PC-3 (cell line): Measurements from ENCODE around the gene PRR15L. TPM values are rescaled to one million over a fixed set of nuclear protein-coding genes. Genes with fewer than 3 reads are reported as not detected.

Experiments
- ATAC-seq: fragments of 200-7000 bp; cut with Tn5 transposase; 2 replicates; pipeline ENCODE4 v1.9.1; 2020; ENCODE audit warnings: mild to moderate bottlenecking, moderate library complexity
- BruUV-seq: library from RNA; stranded (reverse); fragments of 400-500 nt; replicated peaks from 2 replicates; lab custom pipeline; 2021; lab: Mats Ljungman, UMichigan
- CTCF ChIA-PET: fragments of 300-600 bp; sonication (Branson Sonifier 250); formaldehyde crosslinking; loops from one replicate; lab custom pipeline; 2022; ENCODE audit warnings: antibody characterized with exemption; lab: Charles Lee
- POLR2A ChIA-PET: fragments of 300-600 bp; sonication (Branson Sonifier 250); formaldehyde crosslinking; loops from one replicate; lab custom pipeline; 2022; ENCODE audit warnings: antibody characterized with exemption; ENCODE audit not compliant: unreplicated experiment; lab: Charles Lee
- DNase-seq: peaks from one replicate; pipeline ENCODE4 v3.0.0-alpha.2; 2015
- H2AFZ ChIP-seq: fragments of 300-600 bp; sonication (generic); 2 replicates; pipeline ENCODE4 v1.6.0; 2016; ENCODE audit warnings: antibody characterized with exemption, low read length
- H3F3A ChIP-seq: fragments of 300-600 bp; sonication (generic); one replicate; pipeline ENCODE4 v1.6.0; 2017; ENCODE audit warnings: antibody characterized with exemption, low read length, control low read depth, mild to moderate bottlenecking; ENCODE audit not compliant: unreplicated experiment
- H3K27ac ChIP-seq: fragments of 300-600 bp; sonication (generic); 2 replicates; pipeline ENCODE4 v1.5.1; 2016; ENCODE audit warnings: mild to moderate bottlenecking, low read length
- H3K27me3 ChIP-seq: fragments of 300-600 bp; sonication (generic); 2 replicates; pipeline ENCODE4 v1.6.1; 2016; ENCODE audit warnings: low read length, mixed read lengths
- H3K36me3 ChIP-seq: fragments of 300-600 bp; sonication (generic); 2 replicates; pipeline ENCODE4 v1.6.1; 2016; ENCODE audit warnings: low read depth, mixed run types, low read length, mixed read lengths
- H3K4me1 ChIP-seq: fragments of 300-600 bp; sonication (generic); 2 replicates; pipeline ENCODE4 v1.5.1; 2016; ENCODE audit warnings: low read length; ENCODE audit not compliant: insufficient read depth
- H3K4me2 ChIP-seq: fragments of 300-600 bp; sonication (generic); 2 replicates; pipeline ENCODE4 v1.6.0; 2016; ENCODE audit warnings: low read length
- H3K4me3 ChIP-seq: fragments of 300-600 bp; sonication (generic); 2 replicates; pipeline ENCODE4 v1.5.1; 2016; ENCODE audit warnings: mild to moderate bottlenecking, low read length, mixed read lengths
- H3K79me2 ChIP-seq: fragments of 300-600 bp; sonication (generic); 2 replicates; pipeline ENCODE4 v1.6.1; 2017; ENCODE audit warnings: low read length, mixed read lengths
- H3K9ac ChIP-seq: fragments of 300-600 bp; sonication (generic); 2 replicates; pipeline ENCODE4 v1.6.0; 2016; ENCODE audit warnings: mild to moderate bottlenecking, low read length
- H3K9me2 ChIP-seq: fragments of 300-600 bp; sonication (generic); replicated peaks from 2 replicates; pipeline ENCODE4 v1.6.1; 2016; ENCODE audit warnings: mixed run types, low read length, mixed read lengths
- H3K9me3 ChIP-seq: fragments of 300-600 bp; sonication (generic); 2 replicates; pipeline ENCODE4 v1.6.1; 2016; ENCODE audit warnings: low read length, mixed read lengths
- H4K20me1 ChIP-seq: fragments of 300-600 bp; sonication (generic); 2 replicates; pipeline ENCODE4 v1.6.1; 2016; ENCODE audit warnings: low read length, mixed read lengths
- EZH2 ChIP-seq: fragments of 300-600 bp; sonication (generic); IDR thresholded peaks from one replicate; pipeline ENCODE4 v1.6.1; 2017; ENCODE audit warnings: antibody characterized with exemption, mild to moderate bottlenecking, low read length; ENCODE audit not compliant: unreplicated experiment
- EZH2phosphoT487 ChIP-seq: fragments of 300-600 bp; sonication (generic); IDR thresholded peaks from 2 replicates; pipeline ENCODE4 v1.6.1; 2018; ENCODE audit warnings: mild to moderate bottlenecking, antibody characterized with exemption, low read length, borderline replicate concordance
- intact Hi-C: fragments of 100-400 bp; cut with micrococcal nuclease; formaldehyde crosslinking; loops from 2 replicates; pipeline ENCODE4 v1.9.0; 2023
- total RNA-seq: library from RNA; depleted of rRNA; stranded (reverse); fragments of >200 nt; gene quantifications from 2 replicates; pipeline ENCODE4 v1.2.3, GENCODE V29; 2014
- TF ChIP-seq, protein P1 (sequence below): fragments of 300-600 bp; sonication (generic); conservative IDR thresholded peaks from 2 replicates; pipeline ENCODE4 v1.5.1; 2017; ENCODE audit warnings: antibody characterized with exemption, low read depth, mild to moderate bottlenecking, low read length

PRR15L gene
- total RNA-seq, 1 experiment from 2014 or later = 6.0 TPM

DNA sequence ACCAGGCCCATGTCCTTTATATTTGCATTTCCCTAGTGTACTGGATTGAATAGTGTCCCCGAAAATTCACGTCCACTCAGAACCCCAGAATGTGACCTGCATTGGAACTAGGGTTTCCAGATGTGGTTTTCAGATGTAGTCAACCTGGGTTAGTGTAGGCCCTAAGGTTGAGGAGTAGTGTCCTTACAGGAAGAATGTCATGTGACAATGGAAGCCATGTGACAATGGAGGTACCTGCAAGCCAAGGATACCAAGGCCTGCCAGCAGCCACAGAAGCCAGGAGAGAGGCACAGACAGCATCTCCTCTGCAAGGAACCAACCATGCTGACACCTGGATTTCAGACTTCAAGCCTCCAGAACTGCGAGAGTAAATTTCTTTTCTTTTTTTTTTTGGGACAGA, 5.2 kb upstream of the PRR15L start:
- BruUV-seq = no TSS peak

DNA sequence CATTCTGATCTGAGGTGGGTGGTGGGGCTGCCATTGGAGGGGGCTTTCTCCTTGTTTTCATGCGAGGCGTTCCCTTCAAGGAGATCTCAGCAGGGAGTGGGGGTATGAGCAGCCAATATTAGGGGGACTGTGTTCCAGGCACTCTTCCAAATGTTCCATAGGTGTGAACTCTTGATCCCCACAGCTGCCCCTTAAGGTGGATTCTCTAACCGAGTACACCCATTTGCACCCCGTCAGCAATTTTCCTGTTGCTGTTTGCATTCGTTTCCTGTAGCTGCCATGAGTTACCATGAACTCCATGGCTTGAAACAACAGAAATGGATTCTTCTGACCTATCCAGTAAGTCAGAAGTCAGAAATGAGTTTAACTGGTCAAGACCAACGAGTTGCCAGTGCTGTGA, 3.7 kb upstream of the PRR15L start:
- Histone ChIP-seq H3F3A (no peaks in the 10 kb centered on the region), H3K4me3 (no peak overlapping the region), H2AFZ (no peak overlapping the region), H3K9me3 (no peaks in the 10 kb centered on the region), H3K27me3 (no peaks in the 10 kb centered on the region), H3K4me1 (peaks cover 34% of the 10 kb centered on the region), H4K20me1 (no peaks in the 10 kb centered on the region), H3K9ac (no peak overlapping the region), H3K36me3 (no peaks in the 10 kb centered on the region), H3K4me2 (no peak overlapping the region), H3K9me2 (no peaks in the 10 kb centered on the region), H3K27ac (no peak overlapping the region), H3K79me2 (no peaks in the 10 kb centered on the region)
- no TSS peak for BruUV-seq
- CTCF ChIA-PET = no interaction called here
- no peak for TF ChIP-seq EZH2phosphoT487
- no peak for TF ChIP-seq EZH2
- TF ChIP-seq, protein P1, sequence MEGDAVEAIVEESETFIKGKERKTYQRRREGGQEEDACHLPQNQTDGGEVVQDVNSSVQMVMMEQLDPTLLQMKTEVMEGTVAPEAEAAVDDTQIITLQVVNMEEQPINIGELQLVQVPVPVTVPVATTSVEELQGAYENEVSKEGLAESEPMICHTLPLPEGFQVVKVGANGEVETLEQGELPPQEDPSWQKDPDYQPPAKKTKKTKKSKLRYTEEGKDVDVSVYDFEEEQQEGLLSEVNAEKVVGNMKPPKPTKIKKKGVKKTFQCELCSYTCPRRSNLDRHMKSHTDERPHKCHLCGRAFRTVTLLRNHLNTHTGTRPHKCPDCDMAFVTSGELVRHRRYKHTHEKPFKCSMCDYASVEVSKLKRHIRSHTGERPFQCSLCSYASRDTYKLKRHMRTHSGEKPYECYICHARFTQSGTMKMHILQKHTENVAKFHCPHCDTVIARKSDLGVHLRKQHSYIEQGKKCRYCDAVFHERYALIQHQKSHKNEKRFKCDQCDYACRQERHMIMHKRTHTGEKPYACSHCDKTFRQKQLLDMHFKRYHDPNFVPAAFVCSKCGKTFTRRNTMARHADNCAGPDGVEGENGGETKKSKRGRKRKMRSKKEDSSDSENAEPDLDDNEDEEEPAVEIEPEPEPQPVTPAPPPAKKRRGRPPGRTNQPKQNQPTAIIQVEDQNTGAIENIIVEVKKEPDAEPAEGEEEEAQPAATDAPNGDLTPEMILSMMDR = no peak
- intact Hi-C loops = no loop called here
- no peak for ATAC-seq
- DNase-seq = no peak
- POLR2A ChIA-PET = no interaction called here

More for the DNA sequence above, 5.2 kb upstream of the PRR15L start:
- POLR2A ChIA-PET = no interaction called here
- peaks cover 30% of the 10 kb centered on the region for H3K4me1 ChIP-seq
- H3K4me3 ChIP-seq = no peak overlapping the region
- H3K79me2 ChIP-seq = no peaks in the 10 kb centered on the region
- H3F3A ChIP-seq = no peaks in the 10 kb centered on the region
- H3K36me3 ChIP-seq = no peaks in the 10 kb centered on the region
- H3K9me2 ChIP-seq = no peaks in the 10 kb centered on the region
- DNase-seq = no peak
- no peaks in the 10 kb centered on the region for H3K27me3 ChIP-seq
- H4K20me1 ChIP-seq = no peaks in the 10 kb centered on the region
- no peaks in the 10 kb centered on the region for H3K9me3 ChIP-seq
- no peak overlapping the region for H3K27ac ChIP-seq
- no peak overlapping the region for H2AFZ ChIP-seq
- TF ChIP-seq, protein P1 = no peak
- TF ChIP-seq EZH2phosphoT487 (no peak), EZH2 (no peak)
- CTCF ChIA-PET = no interaction called here
- intact Hi-C loops = no loop called here
- ATAC-seq = no peak
- no peak overlapping the region for H3K4me2 ChIP-seq
- H3K9ac ChIP-seq = no peak overlapping the region

DNA sequence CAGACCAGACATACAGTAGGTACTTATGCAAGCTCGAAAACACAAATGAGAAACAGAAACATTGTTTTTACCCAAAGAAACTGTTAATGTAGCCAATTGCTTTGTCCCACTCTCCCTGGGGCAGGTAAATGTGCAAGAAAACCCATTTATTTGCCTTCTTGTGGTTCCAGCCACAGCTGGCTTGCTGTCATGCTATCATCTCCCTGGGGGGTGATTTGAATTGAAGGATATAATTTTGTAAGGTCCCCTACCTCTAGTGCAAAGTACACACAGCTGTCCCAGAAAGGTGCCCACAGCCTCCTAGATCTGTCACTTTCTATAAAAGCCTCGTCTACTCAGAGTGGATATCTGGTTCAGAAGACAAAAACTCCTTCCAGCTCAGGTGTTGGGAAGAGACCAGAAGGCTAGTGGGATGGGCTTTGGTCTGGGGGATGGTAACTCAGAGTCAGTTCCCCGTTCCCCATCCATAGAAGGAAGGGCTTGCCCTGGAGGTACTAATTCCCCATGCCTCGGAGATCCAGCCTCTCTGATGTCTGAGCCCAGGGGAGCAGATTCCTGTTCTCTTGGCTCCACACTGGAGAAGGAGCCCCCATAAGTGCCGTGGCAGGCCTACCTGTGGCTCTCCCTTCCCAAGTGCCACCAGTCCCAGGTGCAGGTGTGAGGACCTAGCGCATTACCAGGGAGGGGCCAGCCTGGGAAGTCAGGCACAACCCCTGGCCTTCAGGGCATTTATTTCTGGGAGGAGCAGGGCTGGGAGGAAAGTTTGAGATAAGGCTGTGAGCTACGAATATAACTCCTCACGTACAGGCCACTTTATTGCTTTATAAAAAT, 2.4 kb upstream of the PRR15L start:
- no TSS peak for BruUV-seq
- POLR2A ChIA-PET = no interaction called here
- no peak for ATAC-seq

More for the DNA sequence above, 2.4 kb upstream of the PRR15L start:
- Histone ChIP-seq H2AFZ (no peak overlapping the region), H3K27me3 (no peaks in the 10 kb centered on the region), H3K27ac (no peak overlapping the region), H3K9me3 (no peaks in the 10 kb centered on the region), H3K4me1 (peaks cover 30% of the 10 kb centered on the region), H3K36me3 (no peaks in the 10 kb centered on the region), H3K4me3 (no peak overlapping the region), H3K4me2 (no peak overlapping the region), H3F3A (no peaks in the 10 kb centered on the region), H3K9me2 (no peaks in the 10 kb centered on the region), H4K20me1 (no peaks in the 10 kb centered on the region), H3K9ac (no peak overlapping the region), H3K79me2 (no peaks in the 10 kb centered on the region)
- intact Hi-C loops = no loop called here
- CTCF ChIA-PET = no interaction called here
- TF ChIP-seq EZH2 (no peak), EZH2phosphoT487 (no peak)
- TF ChIP-seq, protein P1 = no peak
- DNase-seq = no peak
